OCI-M2 (cell line): ENCODE measurements around the gene ATF6B.
A peak's percentile ranks its signal among the peaks of the same experiment; 100 is the strongest.
"Not testable (repeated sequence)": the region's sequence is repeated elsewhere in the genome, so short reads cannot be mapped to it uniquely, and the experiment has no call there.

ENCODE experiments used
- DNase-seq: peaks from one replicate; lab custom pipeline; 2025; ENCODE audit not compliant: unreplicated experiment; lab: John Stamatoyannopoulos, UW

Gene ATF6B

DNA sequence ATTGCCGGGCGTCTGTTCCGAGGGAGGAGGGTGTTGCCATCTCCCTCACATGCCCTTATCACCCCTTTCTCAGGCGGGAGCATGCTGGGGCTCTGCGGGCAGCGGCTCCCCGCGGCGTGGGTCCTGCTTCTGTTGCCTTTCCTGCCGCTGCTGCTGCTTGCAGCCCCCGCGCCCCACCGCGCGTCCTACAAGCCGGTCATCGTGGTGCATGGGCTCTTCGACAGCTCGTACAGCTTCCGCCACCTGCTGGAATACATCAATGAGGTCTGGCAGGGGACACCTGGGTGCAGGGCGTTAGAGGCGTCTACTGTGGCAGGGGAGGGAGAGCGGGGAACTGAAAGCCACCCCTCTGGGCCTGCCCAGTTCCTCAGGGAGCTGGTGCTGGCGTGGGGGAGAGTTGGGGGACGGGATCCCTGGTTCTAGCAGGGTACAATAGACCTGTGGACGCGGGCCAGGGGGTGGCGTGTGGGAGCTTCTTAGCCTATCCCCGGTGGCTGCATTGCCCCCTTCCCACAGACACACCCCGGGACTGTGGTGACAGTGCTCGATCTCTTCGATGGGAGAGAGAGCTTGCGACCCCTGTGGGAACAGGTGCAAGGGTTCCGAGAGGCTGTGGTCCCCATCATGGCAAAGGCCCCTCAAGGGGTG, 26.6 kb upstream of the ATF6B start:
- DNase-seq: no peak

DNA sequence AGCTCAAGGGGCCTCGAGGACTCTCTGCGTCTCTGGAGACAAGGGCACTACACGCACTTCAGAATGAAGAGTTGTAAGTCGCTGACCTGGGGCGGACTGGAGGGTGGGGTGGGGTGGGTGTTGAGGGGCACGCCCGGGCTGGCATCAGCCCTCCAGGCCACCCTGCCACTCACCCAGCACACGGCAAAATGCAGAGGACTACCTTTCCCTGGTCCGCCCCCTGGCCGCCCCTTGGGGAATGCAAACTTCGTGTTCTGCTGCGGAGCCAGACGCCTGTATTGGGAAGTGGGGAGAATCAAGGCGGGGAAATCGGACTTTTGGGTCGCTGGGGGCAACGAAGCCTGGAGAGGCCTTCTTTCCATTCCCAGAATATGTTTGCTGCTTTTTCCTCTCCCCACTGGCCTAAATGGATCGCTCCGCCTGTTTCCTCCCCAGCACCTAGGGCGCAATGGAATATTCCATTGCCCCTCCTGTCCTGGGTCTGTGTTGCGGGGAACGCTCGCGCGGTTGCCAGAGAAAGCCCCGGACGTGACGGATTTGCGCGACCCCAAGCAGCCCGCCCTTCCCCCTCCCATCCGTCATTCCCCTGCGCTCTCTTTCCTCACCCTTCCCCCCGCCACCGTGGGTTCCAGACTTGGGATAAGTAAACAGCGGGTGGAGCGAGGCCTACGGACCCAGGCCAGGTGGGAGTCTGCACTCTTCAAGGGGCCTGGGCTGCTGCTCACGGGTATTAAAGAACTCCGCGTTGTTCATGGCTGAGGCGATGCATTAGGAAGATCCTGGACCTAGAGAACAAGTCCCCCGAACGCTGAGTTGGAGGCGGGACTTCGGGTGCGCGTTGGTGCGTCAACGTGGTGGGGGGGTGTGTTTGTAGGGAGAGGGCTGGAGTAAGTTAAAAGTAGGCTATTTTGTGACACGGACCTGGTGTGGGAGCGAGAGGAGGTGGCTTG, 25.8 kb upstream of the ATF6B start, which contains the start of gene PPT2:
Gene PPT2, plus strand, starts transcription at position 578 of the 950 bp plus-strand sequence. CDS start 454 bp downstream, outside the sequence.
- DNase-seq: peak; percentile 59

DNA sequence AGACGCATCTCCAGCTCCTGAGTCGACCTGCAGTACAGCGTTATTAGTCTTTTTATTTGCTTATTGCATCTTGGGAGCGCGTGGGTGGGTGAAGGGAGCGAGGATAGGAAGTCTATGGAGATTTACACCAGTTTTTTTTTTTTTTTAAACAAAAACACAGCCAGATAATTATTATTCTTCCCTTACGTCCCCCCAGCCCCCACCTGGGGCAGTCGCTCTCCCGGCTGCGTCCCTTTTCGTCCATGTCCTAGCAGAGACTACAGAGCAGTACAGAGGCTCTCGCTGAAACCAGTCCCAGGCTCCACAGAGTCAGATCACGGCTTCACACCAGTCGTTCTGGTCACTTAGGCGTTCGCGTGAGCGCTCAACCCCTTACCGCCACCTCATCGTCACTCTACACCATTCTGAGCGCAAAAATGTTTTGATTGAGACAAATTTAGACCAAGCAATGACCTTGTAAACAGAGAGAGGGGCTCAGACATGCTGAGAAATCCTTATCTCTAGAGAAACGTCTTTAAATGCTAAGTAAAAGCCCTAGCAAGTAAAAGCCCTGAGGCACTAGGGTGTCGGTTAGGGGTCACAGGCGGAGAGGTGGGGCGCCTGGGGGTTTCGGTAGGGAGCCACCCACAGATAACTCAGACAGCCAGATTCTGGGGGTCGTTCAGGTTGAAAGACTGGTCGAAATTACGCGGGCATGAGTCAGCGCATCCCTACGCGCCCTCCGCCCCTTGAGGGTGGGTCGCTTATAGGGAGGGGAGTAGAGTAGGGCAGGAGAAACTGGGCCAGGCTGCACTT, 24.9 kb upstream of the ATF6B start:
- DNase-seq: peak; percentile 40

DNA sequence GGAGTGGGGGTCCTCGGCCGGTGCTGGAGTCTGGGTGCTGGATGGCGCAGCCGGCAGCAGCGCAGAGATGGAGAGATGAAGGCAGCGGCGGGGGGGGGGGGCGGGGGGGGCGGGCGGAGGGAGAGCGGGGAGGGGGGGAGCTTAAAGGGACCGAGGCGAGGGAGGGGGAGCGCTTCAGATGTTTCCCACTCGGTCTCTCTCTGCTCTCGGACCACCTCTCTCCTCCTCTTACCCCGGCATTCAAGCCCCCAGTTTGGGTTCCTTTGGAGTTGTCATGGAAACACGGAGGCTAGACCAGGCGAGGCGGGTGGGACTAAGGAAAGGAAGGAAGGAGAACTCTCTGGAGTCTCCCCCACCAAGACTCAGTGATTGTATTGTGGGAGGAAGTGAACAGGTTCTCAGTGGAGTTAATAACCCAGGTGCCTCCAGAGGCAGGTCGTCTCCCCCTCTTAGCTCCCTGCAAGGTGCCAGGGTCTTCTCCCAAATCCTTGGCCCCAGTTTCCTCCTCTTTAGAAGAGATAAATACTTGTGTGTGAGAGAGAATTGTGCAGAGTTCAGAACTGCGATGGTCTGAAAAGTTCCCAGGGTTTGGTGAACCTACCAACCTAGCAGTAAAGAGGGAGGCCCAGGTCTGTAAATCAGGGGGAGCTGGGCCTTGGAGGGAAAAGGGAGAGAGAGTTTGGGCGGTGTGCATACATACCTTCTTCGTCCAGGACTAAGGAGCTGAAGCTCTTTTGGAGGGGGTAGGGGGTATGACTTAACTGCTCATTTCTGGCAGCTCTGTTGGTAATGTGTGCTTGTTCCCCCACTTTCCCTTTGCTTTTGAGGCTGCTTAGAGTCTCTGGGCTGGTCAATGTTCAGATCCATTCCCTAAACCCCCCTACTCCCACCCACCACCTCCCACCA, 24.1 kb upstream of the ATF6B start, which contains the start of gene PRRT1:
Gene PRRT1, minus strand, starts transcription at position 77 of the 906 bp plus-strand sequence. CDS start 112 bp downstream, outside the sequence.
- DNase-seq: no peak

DNA sequence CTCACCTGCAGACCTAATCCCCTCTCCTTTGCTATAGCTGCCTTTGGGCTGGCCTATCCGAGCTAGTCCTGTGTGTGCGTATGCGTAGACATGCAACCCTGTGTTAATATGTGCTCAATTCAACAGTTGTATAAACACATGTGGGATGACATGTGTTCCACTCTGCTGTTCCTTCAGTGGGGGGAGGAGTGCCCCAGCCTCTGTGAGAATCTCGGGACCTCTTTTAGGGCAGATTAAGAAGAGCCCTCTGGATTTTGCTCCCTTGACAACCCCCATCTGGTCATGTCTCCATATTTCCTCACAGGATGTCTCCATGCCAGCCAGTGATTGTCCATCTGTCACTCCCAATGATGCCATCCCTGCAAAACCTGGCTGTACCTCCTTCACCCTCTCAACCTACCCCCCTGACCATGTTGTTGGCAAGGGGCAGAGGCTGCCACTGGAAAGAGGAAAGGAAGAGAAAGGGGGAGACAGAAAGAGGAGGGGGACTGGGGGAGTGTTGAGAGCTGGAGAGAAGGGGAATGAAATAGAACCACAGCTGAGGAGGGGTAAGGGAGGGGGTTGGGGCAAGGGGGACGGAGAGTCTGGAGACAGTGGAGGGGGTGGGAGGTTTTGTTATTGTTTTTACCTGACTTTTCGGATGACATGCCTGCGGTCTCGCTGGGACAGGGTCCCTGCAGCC, 23.3 kb upstream of the ATF6B start:
- no peak for DNase-seq

DNA sequence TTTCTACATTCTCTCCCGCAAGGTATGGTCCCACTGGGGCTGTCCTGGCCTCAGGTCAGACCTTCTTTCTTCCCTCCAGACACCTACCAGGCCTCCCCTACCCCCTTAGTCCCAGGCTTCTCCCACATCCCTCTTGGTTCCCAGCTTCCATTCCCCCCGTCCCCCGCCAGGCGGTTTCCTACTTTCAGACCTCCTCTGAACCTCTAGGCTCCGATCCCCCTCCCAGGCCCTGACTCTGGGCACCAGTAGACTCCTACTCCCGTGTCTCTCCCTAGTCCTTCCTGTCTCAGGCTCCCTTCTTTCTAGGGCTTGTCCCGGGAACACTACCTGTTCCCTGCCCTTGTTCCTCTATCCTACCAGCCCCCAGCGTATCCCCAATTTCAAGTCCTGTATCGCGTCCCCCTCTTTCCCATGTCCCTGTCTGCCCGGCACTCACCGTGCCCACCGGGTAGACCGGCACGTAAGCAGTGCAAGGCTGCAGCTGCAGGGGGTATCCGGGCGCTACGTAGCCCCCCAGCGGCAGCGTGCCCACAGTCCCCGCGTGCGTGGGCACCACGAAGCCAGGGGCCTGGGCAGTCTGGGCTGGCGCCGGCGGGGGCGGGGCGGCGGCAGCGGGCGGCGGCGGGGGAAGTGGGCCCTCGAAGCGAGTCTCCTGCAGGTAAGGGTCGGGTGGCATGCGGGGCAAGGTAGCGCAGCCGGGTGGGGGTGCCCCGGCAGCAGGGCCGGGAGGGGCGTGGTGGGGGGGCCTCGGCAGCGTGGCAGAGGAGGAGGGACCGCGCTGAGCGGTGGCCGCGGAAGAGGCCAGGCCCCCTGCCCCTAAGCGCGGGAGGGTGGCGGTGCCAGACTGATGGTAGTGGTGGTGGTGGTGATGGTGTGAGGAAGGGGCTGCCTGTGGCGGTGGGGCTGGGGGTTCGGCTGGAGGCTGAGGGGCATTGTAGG, 22.2 kb upstream of the ATF6B start:
- DNase-seq: no peak

DNA sequence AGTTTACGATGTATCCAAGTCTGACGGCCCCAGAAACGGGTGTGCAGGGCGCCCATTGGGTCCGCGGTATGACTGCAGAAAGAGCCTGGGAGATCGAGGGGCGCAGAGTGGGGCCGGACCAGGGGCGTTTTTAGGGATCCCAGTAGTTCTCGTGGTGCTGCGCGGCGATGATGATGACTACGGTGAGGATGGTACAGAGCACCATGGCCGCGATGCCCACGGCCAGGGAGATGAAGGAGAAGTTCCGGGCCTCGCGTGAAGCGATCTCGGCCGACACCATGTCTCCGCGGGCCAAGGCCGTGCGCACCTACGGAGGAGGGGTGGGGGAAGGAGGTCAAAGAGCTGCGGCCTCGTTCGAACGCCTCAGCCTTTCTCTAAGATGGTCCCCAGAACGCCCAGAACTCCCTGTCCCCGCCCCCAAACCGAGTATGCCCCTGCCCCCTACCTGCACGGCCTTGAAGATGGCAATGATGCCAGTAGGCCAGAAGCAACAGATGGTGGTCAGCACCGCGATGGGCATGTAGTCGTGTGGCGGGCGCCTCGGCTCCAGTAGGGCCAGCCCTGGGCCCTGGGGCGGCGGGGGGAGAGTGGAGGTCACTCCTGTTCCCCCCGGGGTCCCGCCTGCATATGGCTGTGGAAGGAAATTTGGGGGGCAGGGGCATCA, 21.2 kb upstream of the ATF6B start:
- DNase-seq: no peak

DNA sequence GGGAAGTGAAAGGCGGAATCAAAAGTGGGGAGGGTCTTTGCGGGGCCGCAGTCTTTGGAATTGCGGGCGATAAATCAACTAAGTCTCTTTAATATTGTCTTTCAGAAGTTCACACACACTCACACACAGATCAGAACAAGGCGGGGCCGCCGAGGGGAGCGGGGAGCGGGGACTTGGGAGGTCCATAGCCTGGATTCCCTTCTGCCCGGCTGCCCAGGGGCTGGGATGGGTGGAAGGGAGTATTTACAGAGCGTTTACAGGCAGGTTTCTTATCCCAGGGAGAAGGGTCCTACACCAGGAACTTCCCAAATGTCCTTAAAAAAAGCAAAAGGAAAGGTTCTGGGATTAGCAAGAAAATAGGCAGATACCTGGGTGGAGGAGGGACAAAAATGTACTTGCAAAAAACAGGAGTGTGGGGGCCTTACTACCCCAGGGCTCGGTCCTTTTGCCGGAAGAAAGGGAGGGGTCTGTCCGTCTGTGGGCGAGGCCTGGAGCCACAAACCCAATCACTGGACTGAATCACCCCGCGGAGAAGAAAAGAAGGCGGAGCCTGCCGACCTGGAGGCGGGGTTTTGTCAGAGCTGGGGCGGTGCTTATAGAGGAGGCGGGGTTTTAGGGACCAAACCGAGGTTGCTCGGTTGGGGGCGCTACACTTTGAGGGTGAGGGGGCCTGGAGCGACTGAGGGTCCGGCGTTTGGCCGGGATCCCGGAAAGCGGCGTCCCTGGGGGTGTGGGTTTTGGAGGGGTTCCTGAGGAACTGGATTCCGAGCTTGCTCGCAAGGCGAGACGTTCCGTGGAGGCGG, 20.4 kb upstream of the ATF6B start:
- no peak for DNase-seq

DNA sequence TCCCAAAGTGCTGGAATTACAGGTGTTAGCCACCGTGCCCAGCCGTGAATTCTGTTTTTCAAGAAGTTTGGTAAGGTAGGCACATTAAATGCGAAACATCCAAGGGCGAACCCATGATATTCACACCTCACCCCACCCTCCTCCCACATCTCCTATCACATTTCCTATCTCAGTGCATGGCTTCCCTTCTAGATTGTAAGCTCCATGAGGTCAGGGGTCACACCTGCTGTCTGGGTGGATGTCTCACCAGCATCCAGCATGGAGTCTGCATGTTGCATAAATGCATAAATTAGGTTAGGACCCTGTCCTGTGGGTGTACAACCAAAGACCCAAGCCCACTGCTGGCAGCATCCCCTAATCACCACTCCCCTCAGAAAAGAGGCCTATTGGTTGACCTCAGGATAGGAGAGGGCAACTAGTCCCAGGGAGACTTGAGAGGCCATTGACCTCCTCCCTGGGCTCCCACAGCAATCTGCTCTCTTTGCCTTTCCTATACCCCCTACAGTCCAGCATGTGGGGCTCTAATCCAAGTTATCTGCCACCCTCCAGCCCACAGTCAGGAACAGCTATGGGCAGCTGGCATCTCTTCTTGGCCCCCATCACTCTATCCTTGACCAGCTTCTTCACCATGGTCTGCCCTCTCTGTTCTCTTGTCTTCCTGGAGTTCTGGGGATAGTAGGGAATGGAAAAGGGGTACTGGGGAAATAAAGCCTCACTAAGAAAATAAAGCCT, 19.5 kb upstream of the ATF6B start:
- no peak for DNase-seq

DNA sequence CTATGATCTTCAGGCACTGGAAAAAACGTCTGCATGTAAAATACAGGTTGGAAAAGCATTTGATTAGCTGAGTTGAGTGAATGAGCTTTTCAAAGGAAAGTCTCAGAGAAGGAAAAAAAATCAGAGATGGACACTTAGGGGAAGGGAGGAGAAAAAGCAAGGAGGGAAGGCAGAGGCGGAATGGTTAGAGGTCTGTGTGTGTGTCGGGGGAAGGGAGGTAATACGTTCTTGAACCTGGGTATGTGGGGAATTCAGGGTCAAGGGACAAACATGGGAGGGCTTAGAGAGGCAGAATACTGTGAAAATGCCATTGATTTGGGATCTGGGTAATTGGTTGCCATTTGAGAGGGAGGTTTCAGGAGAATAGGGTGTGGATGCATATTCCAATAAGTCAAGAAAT, 18.6 kb upstream of the ATF6B start:
- DNase-seq: no peak

DNA sequence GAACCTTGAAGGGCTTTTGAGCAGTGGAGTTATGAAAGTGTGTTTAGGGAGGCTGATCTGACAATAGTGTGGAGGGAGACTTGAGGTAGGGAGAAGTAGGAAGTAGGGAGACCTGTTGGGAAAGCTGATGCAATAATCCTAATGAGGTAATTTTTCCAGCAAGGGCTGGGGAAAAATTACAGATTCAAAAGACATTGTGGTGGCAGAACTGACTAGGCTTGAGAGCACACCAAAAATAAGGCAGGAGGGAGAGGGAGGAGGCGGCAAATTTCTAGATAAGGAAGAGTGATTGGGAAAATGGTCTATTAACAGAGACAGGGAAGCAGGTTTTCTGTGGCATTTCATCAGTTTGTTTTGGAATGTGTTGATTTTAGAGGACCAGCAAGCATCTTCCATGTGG, 18.2 kb upstream of the ATF6B start:
- DNase-seq: no peak

DNA sequence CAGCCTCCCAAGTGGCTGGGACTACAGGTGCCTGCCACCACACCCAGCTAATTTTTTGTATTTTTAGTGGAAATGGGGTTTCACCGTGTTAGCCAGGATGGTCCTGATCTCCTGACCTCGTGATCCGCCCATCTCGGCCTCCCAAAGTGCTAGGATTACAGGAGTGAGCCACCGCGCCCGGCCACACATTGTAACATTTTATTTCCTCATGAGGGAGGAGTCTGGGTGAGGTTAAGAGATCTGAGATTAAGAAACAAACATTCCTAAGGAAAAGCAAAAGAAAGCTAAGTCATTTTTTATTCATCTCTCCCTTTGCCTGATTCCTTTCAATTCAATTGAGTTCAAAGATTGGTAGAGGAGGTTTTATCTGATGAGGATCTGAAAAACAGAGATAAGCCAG, 16.2 kb upstream of the ATF6B start:
- not testable (repeated sequence) for DNase-seq

DNA sequence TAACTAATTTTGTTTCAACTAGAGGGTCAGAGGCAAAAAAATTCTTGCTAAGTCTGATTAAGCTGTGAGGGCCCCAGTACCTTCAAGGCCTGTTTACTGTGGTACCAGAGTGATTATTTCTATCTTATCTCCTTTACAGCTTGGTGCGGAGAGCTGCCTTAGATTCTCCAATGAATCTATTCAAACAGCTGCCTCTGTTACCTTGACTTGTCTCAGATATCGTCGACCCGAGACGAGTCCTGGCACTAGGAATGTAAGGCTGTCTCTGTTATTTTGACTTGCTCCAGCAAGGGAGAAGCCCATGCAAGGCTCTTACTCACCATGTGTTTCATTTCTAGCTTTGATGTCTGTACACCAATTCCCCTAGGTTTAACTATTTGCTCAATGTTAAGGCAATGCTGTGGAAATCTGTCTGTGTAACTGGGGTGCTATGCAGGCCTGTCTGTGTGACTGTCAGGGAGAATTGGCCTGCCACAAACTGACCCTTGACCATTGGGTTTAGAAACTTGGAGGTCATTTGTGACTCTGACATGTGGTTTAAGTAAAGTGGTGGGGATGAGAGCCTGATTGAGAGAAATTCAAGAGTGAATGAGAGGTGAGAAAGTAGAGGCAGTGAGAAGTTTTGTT, 12.5 kb upstream of the ATF6B start:
- no peak for DNase-seq

DNA sequence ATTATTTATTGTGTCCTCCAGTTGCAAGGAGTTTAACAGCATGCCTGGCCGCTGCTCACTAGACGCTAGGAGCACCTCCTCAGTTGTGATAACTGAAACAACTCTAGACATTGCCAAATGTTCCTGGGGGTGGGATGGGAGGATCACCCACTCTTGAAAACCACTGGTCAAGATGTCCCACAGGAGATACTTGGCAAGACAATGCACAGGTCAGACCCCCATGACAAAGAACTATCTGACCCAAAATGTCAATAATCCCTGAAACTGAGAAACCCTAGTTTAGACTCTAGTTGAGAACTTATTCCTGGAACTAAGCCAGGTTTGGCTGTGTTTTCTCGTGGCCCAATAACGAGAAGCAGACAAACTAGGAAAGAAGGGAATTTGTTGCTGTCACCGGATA, 11.5 kb upstream of the ATF6B start:
- DNase-seq: no peak

DNA sequence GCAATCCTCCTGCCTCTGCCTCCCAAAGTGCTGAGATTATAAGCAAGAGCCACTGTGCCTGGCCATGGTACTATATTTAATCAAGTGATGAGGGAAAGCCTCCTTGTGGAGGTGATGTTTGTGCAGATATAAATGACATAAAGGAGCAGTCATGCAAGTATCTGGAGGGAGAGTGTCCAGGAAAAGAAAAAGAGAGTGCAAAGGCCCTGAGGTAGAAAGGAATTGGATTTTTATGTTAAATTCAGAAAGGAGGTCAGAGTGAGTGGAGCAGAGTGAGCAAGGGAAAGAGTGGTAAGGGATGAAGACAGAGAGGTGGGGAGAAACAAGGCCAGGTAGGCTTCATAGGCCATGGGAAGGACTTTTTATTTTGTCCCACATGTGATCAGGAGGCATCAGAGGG, 9.4 kb upstream of the ATF6B start:
- DNase-seq: no peak

DNA sequence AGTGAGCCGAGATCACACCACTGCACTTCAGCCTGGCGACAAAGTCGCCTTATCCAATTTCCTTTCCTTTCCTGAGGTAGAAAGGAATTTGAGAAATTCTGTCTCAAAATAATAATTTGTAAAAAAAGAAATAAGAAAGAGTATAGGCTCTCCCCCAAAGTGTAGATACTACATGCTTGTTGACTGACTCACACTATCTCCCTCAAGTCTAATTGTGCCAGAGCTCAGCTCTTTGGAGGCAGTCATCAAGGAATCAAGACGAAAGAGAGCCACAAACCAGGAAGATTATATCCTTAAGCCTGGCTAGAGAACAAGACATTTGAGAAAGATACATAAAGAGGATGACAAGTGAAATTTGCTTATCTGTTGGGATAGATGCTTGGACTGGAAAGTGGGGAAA, 5.7 kb upstream of the ATF6B start:
- no peak for DNase-seq
